ENCODE measurements around the gene DOHH.
"Not testable (repeated sequence)": the region's sequence is repeated elsewhere in the genome, so short reads cannot be mapped to it uniquely, and the experiment has no call there.

The DOHH gene

GRCh38 chr19:3451451-3451866, 49.0 kb downstream of the DOHH start:
- no peak overlapping the region for H3K4me2 ChIP-seq (ENCODE audit: low read depth, low read length)
- DNase-seq = no peak
- no peak overlapping the region for H3K27ac ChIP-seq (ENCODE audit: low read length)
- no peaks in the 10 kb centered on the region for H3K36me3 ChIP-seq (replicated peaks; ENCODE audit: insufficient read depth, low read length)
- no peak overlapping the region for H3K4me3 ChIP-seq (ENCODE audit: low read length)
- H3K27me3 ChIP-seq (replicated peaks; ENCODE audit: insufficient read depth, low read length) = peaks cover 74% of the 10 kb centered on the region
- no peak overlapping the region for H2AFZ ChIP-seq (ENCODE audit: low read length)
- no peaks in the 10 kb centered on the region for H3K79me2 ChIP-seq (ENCODE audit: low read length)
- H4K20me1 ChIP-seq (ENCODE audit: insufficient read depth, low read length) = no peaks in the 10 kb centered on the region
- H3K9me3 ChIP-seq (replicated peaks; ENCODE audit: insufficient read depth, low read length) = no peaks in the 10 kb centered on the region
- TF ChIP-seq CTCF (IDR thresholded peaks at IDR 0.05; ENCODE audit: low read length) (no peak), EZH2 (optimal IDR thresholded peaks at IDR 0.05; ENCODE audit: low read depth, low read length) (no peak), EZH2phosphoT487 (IDR thresholded peaks at IDR 0.05; ENCODE audit: low read length) (no peak)
- no peaks in the 10 kb centered on the region for H3F3A ChIP-seq (ENCODE audit: insufficient read depth, low read length)
- no peak overlapping the region for H3K9ac ChIP-seq (ENCODE audit: low read length)
- H3K9me2 ChIP-seq (replicated peaks; ENCODE audit: insufficient read depth, low read length) = no peaks in the 10 kb centered on the region
- peaks cover 7% of the 10 kb centered on the region; the same call in 1 of the 2 replicates for H3K4me1 ChIP-seq (ENCODE audit: low read length)

GRCh38 chr19:3450796-3451411, 49.6 kb downstream of the DOHH start:
- Histone ChIP-seq H3K4me3 (ENCODE audit: low read length) (no peak overlapping the region), H3K36me3 (replicated peaks; ENCODE audit: insufficient read depth, low read length) (no peaks in the 10 kb centered on the region), H3K4me1 (ENCODE audit: low read length) (peaks cover 7% of the 10 kb centered on the region; the same call in 1 of the 2 replicates), H2AFZ (ENCODE audit: low read length) (no peak overlapping the region), H3K9me3 (replicated peaks; ENCODE audit: insufficient read depth, low read length) (no peaks in the 10 kb centered on the region), H3K79me2 (ENCODE audit: low read length) (no peaks in the 10 kb centered on the region), H3F3A (ENCODE audit: insufficient read depth, low read length) (no peaks in the 10 kb centered on the region), H3K9ac (ENCODE audit: low read length) (no peak overlapping the region), H3K4me2 (ENCODE audit: low read depth, low read length) (no peak overlapping the region), H3K9me2 (replicated peaks; ENCODE audit: insufficient read depth, low read length) (no peaks in the 10 kb centered on the region), H3K27ac (ENCODE audit: low read length) (no peak overlapping the region), H3K27me3 (replicated peaks; ENCODE audit: insufficient read depth, low read length) (peaks cover 75% of the 10 kb centered on the region), H4K20me1 (ENCODE audit: insufficient read depth, low read length) (no peaks in the 10 kb centered on the region)
- DNase-seq = peak; percentile 30
- TF ChIP-seq EZH2phosphoT487 (IDR thresholded peaks at IDR 0.05; ENCODE audit: low read length) (no peak), CTCF (IDR thresholded peaks at IDR 0.05; ENCODE audit: low read length) (no peak), EZH2 (optimal IDR thresholded peaks at IDR 0.05; ENCODE audit: low read depth, low read length) (no peak)

GRCh38 chr19:3448616-3449334, 51.7 kb downstream of the DOHH start:
- Histone ChIP-seq H3K27ac (ENCODE audit: low read length) (no peak overlapping the region), H3K79me2 (ENCODE audit: low read length) (no peaks in the 10 kb centered on the region), H3K9ac (ENCODE audit: low read length) (no peak overlapping the region), H3K9me2 (replicated peaks; ENCODE audit: insufficient read depth, low read length) (no peaks in the 10 kb centered on the region), H4K20me1 (ENCODE audit: insufficient read depth, low read length) (no peaks in the 10 kb centered on the region), H3K9me3 (replicated peaks; ENCODE audit: insufficient read depth, low read length) (no peaks in the 10 kb centered on the region), H3K4me1 (ENCODE audit: low read length) (peaks cover 7% of the 10 kb centered on the region; the same call in 1 of the 2 replicates), H3K4me3 (ENCODE audit: low read length) (no peak overlapping the region), H3K27me3 (replicated peaks; ENCODE audit: insufficient read depth, low read length) (peaks cover 75% of the 10 kb centered on the region), H2AFZ (ENCODE audit: low read length) (no peak overlapping the region), H3K4me2 (ENCODE audit: low read depth, low read length) (no peak overlapping the region), H3F3A (ENCODE audit: insufficient read depth, low read length) (no peaks in the 10 kb centered on the region), H3K36me3 (replicated peaks; ENCODE audit: insufficient read depth, low read length) (no peaks in the 10 kb centered on the region)
- no peak for DNase-seq
- TF ChIP-seq CTCF (IDR thresholded peaks at IDR 0.05; ENCODE audit: low read length) (no peak), EZH2 (optimal IDR thresholded peaks at IDR 0.05; ENCODE audit: low read depth, low read length) (no peak), EZH2phosphoT487 (IDR thresholded peaks at IDR 0.05; ENCODE audit: low read length) (no peak)

- peaks cover 76% of the 10 kb centered on the region for H3K27me3 ChIP-seq (replicated peaks; ENCODE audit: insufficient read depth, low read length)
- not testable (repeated sequence) for H3K4me1 ChIP-seq (ENCODE audit: low read length); H3K27ac ChIP-seq (ENCODE audit: low read length); DNase-seq; H2AFZ ChIP-seq (ENCODE audit: low read length); H3K4me3 ChIP-seq (ENCODE audit: low read length); H3F3A ChIP-seq (ENCODE audit: insufficient read depth, low read length); H3K79me2 ChIP-seq (ENCODE audit: low read length); H3K9me2 ChIP-seq (replicated peaks; ENCODE audit: insufficient read depth, low read length); H3K9me3 ChIP-seq (replicated peaks; ENCODE audit: insufficient read depth, low read length); H4K20me1 ChIP-seq (ENCODE audit: insufficient read depth, low read length); H3K4me2 ChIP-seq (ENCODE audit: low read depth, low read length); H3K36me3 ChIP-seq (replicated peaks; ENCODE audit: insufficient read depth, low read length); H3K9ac ChIP-seq (ENCODE audit: low read length)
These were observed 53.8 kb downstream of the DOHH start for GRCh38 chr19:3446657-3447056.

Measured in MM.1S (cell line).